Endothelial cell of umbilical vein (primary cell): ENCODE measurements around the gene SPA17.

Experiments
- CTCF ChIP-seq, 2 donors: IDR thresholded peaks; 1 replicate in 1 of 2; 2 replicates in 1 of 2; pipeline ENCODE4 v1.5.1; 2011; ENCODE audit warnings: low read length in 2 of 2, mild to moderate bottlenecking in 2 of 2, moderate library complexity in 2 of 2, control low read depth in 1 of 2, inconsistent platforms in 1 of 2, low read depth in 1 of 2; ENCODE audit not compliant: insufficient read depth in 1 of 2; ENCODE audit errors: extremely low read depth in 1 of 2
- EZH2 ChIP-seq: IDR thresholded peaks from 2 replicates; pipeline ENCODE4 v1.6.1; 2012; ENCODE audit warnings: borderline replicate concordance, low read depth, mild to moderate bottlenecking, moderate library complexity, low read length, inconsistent platforms; ENCODE audit not compliant: severe bottlenecking
- FOS ChIP-seq: IDR thresholded peaks from 2 replicates; pipeline ENCODE4 v1.6.1; 2011; ENCODE audit warnings: mild to moderate bottlenecking, low read length, moderate library complexity, borderline replicate concordance; ENCODE audit not compliant: insufficient read depth
- JUN ChIP-seq: IDR thresholded peaks from 2 replicates; pipeline ENCODE4 v1.6.1; 2011; ENCODE audit warnings: borderline replicate concordance, low read depth; ENCODE audit not compliant: insufficient read length, insufficient read depth
- MYC ChIP-seq: IDR thresholded peaks from one replicate; pipeline ENCODE4 v1.6.1; 2011; ENCODE audit warnings: mild to moderate bottlenecking, low read depth, low read length
- POLR2A ChIP-seq: IDR thresholded peaks from 2 replicates; pipeline ENCODE4 v1.6.1; 2012; ENCODE audit warnings: low read depth, mild to moderate bottlenecking, control low read depth, low read length
- POLR2AphosphoS5 ChIP-seq: IDR thresholded peaks from 2 replicates; pipeline ENCODE4 v1.6.1; 2012; ENCODE audit warnings: low read depth, mild to moderate bottlenecking, control low read depth, low read length, moderate library complexity; ENCODE audit not compliant: insufficient read depth

- TF ChIP-seq CTCF (IDR thresholded peaks at IDR 0.05; ENCODE audit: extremely low read depth in 1 of 2, insufficient read depth in 1 of 2, low read depth in 1 of 2, low read length in 2 of 2): no peak
- no peak for TF ChIP-seq MYC
- TF ChIP-seq POLR2A: no peak
- no peak for TF ChIP-seq JUN
- TF ChIP-seq EZH2: no peak
- TF ChIP-seq POLR2AphosphoS5: no peak
- no peak for TF ChIP-seq FOS
Observed at GRCh38 chr11:124657904-124658303, 15.8 kb upstream of the SPA17 start.
